Measurements from ENCODE around the gene MCC. TPM values are rescaled to one million over a fixed set of nuclear protein-coding genes. Genes with fewer than 3 reads are reported as not detected.

Gene MCC
- total RNA-seq, 1 donor from 2014 or later, result 18.9 TPM

DNA sequence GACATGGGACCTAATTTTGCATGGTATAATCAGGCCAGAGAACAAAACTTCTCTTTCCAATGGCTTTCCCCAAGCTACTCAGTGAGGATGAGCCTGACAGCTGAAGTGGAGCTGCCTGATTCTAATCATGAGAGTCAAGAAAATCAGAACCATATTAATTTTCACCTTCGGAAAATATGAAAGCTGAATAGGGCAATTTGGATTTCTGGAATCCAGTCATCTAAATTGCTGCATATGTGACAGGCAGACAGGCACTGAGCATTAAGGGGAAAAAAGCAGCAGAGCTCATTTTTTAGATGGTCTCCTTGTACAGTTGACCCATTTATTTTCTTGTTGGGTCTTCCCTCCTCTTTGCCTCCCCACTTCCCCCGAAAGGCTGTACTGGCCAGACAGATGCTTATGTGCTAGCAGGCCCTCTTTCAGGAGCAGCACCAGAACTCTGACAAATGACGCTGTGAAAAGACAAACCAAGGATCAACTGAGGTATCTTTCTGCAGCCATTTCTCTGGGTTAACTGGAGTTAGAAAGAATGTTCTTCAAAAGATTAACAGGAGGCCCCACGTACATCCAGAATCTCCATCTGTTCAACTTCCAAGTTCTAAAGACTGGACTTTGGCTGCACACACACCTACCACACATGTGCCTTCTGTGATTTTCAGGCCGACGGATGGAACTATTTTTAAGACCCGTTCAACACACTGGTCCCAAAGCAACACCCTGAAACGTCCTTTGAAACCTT lies 336.4 kb downstream of the MCC start:
- peaks cover 3% of the 10 kb centered on the region for H3K9me3 Mint-ChIP-seq (ENCODE audit: low read depth)
- TF ChIP-seq, protein P1, sequence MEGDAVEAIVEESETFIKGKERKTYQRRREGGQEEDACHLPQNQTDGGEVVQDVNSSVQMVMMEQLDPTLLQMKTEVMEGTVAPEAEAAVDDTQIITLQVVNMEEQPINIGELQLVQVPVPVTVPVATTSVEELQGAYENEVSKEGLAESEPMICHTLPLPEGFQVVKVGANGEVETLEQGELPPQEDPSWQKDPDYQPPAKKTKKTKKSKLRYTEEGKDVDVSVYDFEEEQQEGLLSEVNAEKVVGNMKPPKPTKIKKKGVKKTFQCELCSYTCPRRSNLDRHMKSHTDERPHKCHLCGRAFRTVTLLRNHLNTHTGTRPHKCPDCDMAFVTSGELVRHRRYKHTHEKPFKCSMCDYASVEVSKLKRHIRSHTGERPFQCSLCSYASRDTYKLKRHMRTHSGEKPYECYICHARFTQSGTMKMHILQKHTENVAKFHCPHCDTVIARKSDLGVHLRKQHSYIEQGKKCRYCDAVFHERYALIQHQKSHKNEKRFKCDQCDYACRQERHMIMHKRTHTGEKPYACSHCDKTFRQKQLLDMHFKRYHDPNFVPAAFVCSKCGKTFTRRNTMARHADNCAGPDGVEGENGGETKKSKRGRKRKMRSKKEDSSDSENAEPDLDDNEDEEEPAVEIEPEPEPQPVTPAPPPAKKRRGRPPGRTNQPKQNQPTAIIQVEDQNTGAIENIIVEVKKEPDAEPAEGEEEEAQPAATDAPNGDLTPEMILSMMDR (IDR thresholded peaks at IDR 0.05; ENCODE audit: unreplicated experiment), result no peak
- no peak overlapping the region for H3K27ac Mint-ChIP-seq

DNA sequence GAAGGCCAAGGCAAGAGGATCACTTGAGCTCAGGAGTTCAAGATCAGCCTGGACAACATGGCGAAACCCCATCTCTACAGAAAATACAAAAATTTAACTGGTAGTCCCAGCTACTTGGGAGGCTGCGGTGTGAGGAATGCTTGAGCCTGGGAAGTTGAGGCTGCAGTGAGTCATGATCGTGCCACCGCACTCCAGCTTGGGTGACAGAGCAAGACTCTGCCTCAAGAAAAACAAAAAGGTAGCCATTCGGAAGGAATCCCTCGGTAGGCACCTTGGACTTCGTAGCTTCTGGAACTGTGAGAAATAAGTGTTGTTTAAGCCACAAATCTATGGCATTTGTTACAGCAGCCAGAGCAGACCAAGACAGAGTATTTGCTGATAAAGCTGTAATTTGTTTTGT lies 337.4 kb downstream of the MCC start:
- H3K27me3 Mint-ChIP-seq, result no peaks in the 10 kb centered on the region
- H3K36me3 Mint-ChIP-seq (ENCODE audit: insufficient read depth), result peaks cover 4% of the 10 kb centered on the region
- no peak overlapping the region for H3K4me3 Mint-ChIP-seq (ENCODE audit: low read depth)
- no peak for DNase-seq (ENCODE audit: low spot score, unreplicated experiment)
- peaks cover 13% of the 10 kb centered on the region for H3K4me1 Mint-ChIP-seq (ENCODE audit: low read depth)
- TF ChIP-seq, protein P1 (IDR thresholded peaks at IDR 0.05; ENCODE audit: unreplicated experiment), result no peak
- no peak overlapping the region for H3K27ac Mint-ChIP-seq
- peaks cover 3% of the 10 kb centered on the region for H3K9me3 Mint-ChIP-seq (ENCODE audit: low read depth)

More for the DNA sequence above, 336.4 kb downstream of the MCC start:
- peaks cover 1% of the 10 kb centered on the region for H3K36me3 Mint-ChIP-seq (ENCODE audit: insufficient read depth)
- peaks cover 11% of the 10 kb centered on the region for H3K4me1 Mint-ChIP-seq (ENCODE audit: low read depth)
- no peak for DNase-seq (ENCODE audit: low spot score, unreplicated experiment)
- H3K4me3 Mint-ChIP-seq (ENCODE audit: low read depth), result no peak overlapping the region
- H3K27me3 Mint-ChIP-seq, result no peaks in the 10 kb centered on the region

DNA sequence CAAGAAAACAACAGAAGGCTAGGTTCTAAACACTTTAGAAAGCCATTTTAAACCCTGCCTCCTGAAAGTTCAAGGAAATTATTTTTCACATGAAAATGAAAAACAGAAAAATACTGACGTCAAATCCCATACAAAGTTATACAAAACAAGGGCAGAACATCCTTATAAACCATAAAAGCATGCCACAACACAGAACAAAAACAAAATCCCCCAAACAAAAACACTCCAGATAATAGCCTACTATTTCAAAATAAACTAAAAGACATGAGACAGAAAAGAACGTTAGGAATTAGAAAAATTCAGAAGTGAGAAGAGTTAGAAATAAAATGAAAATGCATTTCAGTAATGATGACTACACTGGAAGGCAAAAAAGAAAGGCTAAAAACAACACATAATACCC lies 338.0 kb downstream of the MCC start:
- Mint-ChIP-seq H3K4me3 (ENCODE audit: low read depth) (no peak overlapping the region), H3K4me1 (ENCODE audit: low read depth) (peaks cover 13% of the 10 kb centered on the region), H3K27ac (no peak overlapping the region), H3K36me3 (ENCODE audit: insufficient read depth) (peaks cover 4% of the 10 kb centered on the region), H3K9me3 (ENCODE audit: low read depth) (peaks cover 3% of the 10 kb centered on the region), H3K27me3 (no peaks in the 10 kb centered on the region)
- no peak for DNase-seq (ENCODE audit: low spot score, unreplicated experiment)
- TF ChIP-seq, protein P1 (IDR thresholded peaks at IDR 0.05; ENCODE audit: unreplicated experiment), result no peak

DNA sequence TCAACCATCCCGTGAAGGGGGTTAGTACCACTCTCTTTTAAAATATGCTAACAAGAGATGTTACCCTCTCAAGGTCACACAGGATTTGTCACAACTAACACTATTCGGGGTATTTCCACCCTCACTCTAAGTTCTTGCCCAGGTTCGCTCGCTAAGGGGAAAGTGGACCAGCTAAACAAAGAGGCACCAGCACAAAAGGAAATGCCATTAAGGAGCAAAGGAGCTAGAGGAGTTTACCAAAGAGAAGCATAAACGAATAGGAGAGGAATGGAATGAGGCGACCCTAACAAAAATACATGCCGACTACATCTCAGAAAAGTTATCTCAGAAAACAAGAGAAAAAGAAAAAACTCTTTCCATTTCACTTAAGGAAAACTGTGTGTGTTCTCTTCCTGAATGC lies 340.7 kb downstream of the MCC start:
- Mint-ChIP-seq H3K27me3 (no peaks in the 10 kb centered on the region), H3K4me3 (ENCODE audit: low read depth) (no peak overlapping the region), H3K4me1 (ENCODE audit: low read depth) (peaks cover 9% of the 10 kb centered on the region), H3K36me3 (ENCODE audit: insufficient read depth) (peaks cover 6% of the 10 kb centered on the region), H3K27ac (no peak overlapping the region), H3K9me3 (ENCODE audit: low read depth) (no peaks in the 10 kb centered on the region)
- TF ChIP-seq, protein P1 (IDR thresholded peaks at IDR 0.05; ENCODE audit: unreplicated experiment), result no peak
- DNase-seq (ENCODE audit: low spot score, unreplicated experiment), result no peak

DNA sequence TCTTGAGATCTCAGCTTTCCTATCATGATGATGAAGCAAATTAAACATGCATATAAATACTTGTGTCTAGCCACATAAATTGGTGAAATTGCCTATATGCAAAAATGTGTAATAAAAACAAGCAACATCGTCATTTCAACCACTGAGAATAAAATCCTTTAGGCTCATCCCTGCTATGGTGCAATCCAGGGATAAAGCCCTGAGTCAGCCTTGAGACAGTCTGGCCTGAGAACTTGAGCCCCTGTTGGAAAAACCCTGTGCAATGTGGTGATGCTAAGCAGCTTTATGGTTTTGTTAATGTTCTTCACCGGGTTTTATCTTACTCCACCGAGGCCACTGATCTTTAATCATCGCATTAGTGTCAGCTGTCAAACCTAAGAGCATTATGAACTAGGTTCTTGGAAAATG lies 341.1 kb downstream of the MCC start:
- TF ChIP-seq, protein P1 (IDR thresholded peaks at IDR 0.05; ENCODE audit: unreplicated experiment), result no peak
- no peak for DNase-seq (ENCODE audit: low spot score, unreplicated experiment)
- Mint-ChIP-seq H3K9me3 (ENCODE audit: low read depth) (no peaks in the 10 kb centered on the region), H3K4me3 (ENCODE audit: low read depth) (no peak overlapping the region), H3K4me1 (ENCODE audit: low read depth) (peaks cover 6% of the 10 kb centered on the region), H3K27me3 (no peaks in the 10 kb centered on the region), H3K36me3 (ENCODE audit: insufficient read depth) (peaks cover 6% of the 10 kb centered on the region), H3K27ac (no peak overlapping the region)

Data from progenitor cell of endocrine pancreas (in vitro differentiated cells).